Mucosa of stomach (tissue), 1 donor: ENCODE results near the gene TSC2.

Source experiments
- H3K27me3 ChIP-seq: one replicate; pipeline ENCODE4 v1.7.0; 2013; ENCODE audit warnings: mild to moderate bottlenecking, low read length; ENCODE audit not compliant: control insufficient read depth, insufficient read depth
- H3K36me3 ChIP-seq: one replicate; pipeline ENCODE4 v1.7.0; 2013; ENCODE audit warnings: low read length; ENCODE audit not compliant: control insufficient read depth, insufficient read depth
- H3K4me1 ChIP-seq: one replicate; pipeline ENCODE4 v1.7.0; 2013; ENCODE audit warnings: mild to moderate bottlenecking, low read length; ENCODE audit not compliant: control insufficient read depth, insufficient read depth
- H3K4me3 ChIP-seq: one replicate; pipeline ENCODE4 v1.7.0; 2013; ENCODE audit warnings: low read length
- H3K9ac ChIP-seq: one replicate; pipeline ENCODE4 v1.7.0; 2013; ENCODE audit warnings: mild to moderate bottlenecking, low read length, moderate library complexity
- H3K9me3 ChIP-seq: one replicate; pipeline ENCODE4 v1.7.0; 2013; ENCODE audit warnings: mild to moderate bottlenecking, low read length, moderate library complexity; ENCODE audit not compliant: control insufficient read depth
- donor health status: Pancreatic carcinoma.

Gene TSC2

GRCh38 chr16:2057438-2057837, 9.7 kb downstream of the TSC2 start:
- Histone ChIP-seq H3K36me3 (no peaks in the 10 kb centered on the region), H3K9ac (no peak overlapping the region), H3K4me3 (no peak overlapping the region), H3K27me3 (no peaks in the 10 kb centered on the region), H3K4me1 (peaks cover 19% of the 10 kb centered on the region), H3K9me3 (no peaks in the 10 kb centered on the region)

- no peaks in the 10 kb centered on the region for H3K27me3 ChIP-seq
- peaks cover 19% of the 10 kb centered on the region for H3K4me1 ChIP-seq
- no peak overlapping the region for H3K4me3 ChIP-seq
- no peaks in the 10 kb centered on the region for H3K9me3 ChIP-seq
- no peaks in the 10 kb centered on the region for H3K36me3 ChIP-seq
- no peak overlapping the region for H3K9ac ChIP-seq
These were observed 10.6 kb downstream of the TSC2 start for GRCh38 chr16:2058420-2058819.

- Histone ChIP-seq H3K9ac (no peak overlapping the region), H3K9me3 (no peaks in the 10 kb centered on the region), H3K4me1 (peaks cover 17% of the 10 kb centered on the region), H3K36me3 (no peaks in the 10 kb centered on the region), H3K27me3 (no peaks in the 10 kb centered on the region), H3K4me3 (no peak overlapping the region)
These were observed 11.1 kb downstream of the TSC2 start for GRCh38 chr16:2058872-2059271.

- peaks cover under 1% of the 10 kb centered on the region for H3K36me3 ChIP-seq
- H3K4me1 ChIP-seq: peaks cover 2% of the 10 kb centered on the region
These were observed 12.6 kb downstream of the TSC2 start for GRCh38 chr16:2060346-2060745.

GRCh38 chr16:2061023-2061422, 13.2 kb downstream of the TSC2 start:
- Histone ChIP-seq H3K4me3 (no peak overlapping the region), H3K9me3 (no peaks in the 10 kb centered on the region), H3K36me3 (peaks cover 7% of the 10 kb centered on the region)

More at GRCh38 chr16:2060346-2060745, 12.6 kb downstream of the TSC2 start:
- Histone ChIP-seq H3K9me3 (no peaks in the 10 kb centered on the region), H3K27me3 (no peaks in the 10 kb centered on the region), H3K9ac (no peak overlapping the region), H3K4me3 (no peak overlapping the region)

GRCh38 chr16:2061526-2061925, 13.7 kb downstream of the TSC2 start:
- Histone ChIP-seq H3K36me3 (peaks cover 11% of the 10 kb centered on the region), H3K9ac (no peak overlapping the region), H3K4me3 (no peak overlapping the region)

More at GRCh38 chr16:2061023-2061422, 13.2 kb downstream of the TSC2 start:
- no peak overlapping the region for H3K9ac ChIP-seq
- no peaks in the 10 kb centered on the region for H3K27me3 ChIP-seq
- no peaks in the 10 kb centered on the region for H3K4me1 ChIP-seq

GRCh38 chr16:2062801-2063200, 15.0 kb downstream of the TSC2 start:
- H3K36me3 ChIP-seq: peaks cover 11% of the 10 kb centered on the region
- no peaks in the 10 kb centered on the region for H3K27me3 ChIP-seq
- no peaks in the 10 kb centered on the region for H3K4me1 ChIP-seq

More at GRCh38 chr16:2061526-2061925, 13.7 kb downstream of the TSC2 start:
- no peaks in the 10 kb centered on the region for H3K9me3 ChIP-seq
- no peaks in the 10 kb centered on the region for H3K27me3 ChIP-seq
- no peaks in the 10 kb centered on the region for H3K4me1 ChIP-seq

GRCh38 chr16:2063861-2064260, 16.1 kb downstream of the TSC2 start:
- Histone ChIP-seq H3K36me3 (peaks cover 11% of the 10 kb centered on the region), H3K4me3 (no peak overlapping the region), H3K9me3 (no peaks in the 10 kb centered on the region), H3K9ac (no peak overlapping the region), H3K27me3 (no peaks in the 10 kb centered on the region), H3K4me1 (no peaks in the 10 kb centered on the region)

More at GRCh38 chr16:2062801-2063200, 15.0 kb downstream of the TSC2 start:
- H3K4me3 ChIP-seq: no peak overlapping the region
- no peaks in the 10 kb centered on the region for H3K9me3 ChIP-seq
- no peak overlapping the region for H3K9ac ChIP-seq

- peaks cover 11% of the 10 kb centered on the region for H3K36me3 ChIP-seq
- H3K4me3 ChIP-seq: no peak overlapping the region
- no peak overlapping the region for H3K9ac ChIP-seq
- H3K27me3 ChIP-seq: no peaks in the 10 kb centered on the region
- no peaks in the 10 kb centered on the region for H3K4me1 ChIP-seq
- H3K9me3 ChIP-seq: no peaks in the 10 kb centered on the region
These were observed 16.7 kb downstream of the TSC2 start for GRCh38 chr16:2064368-2064945.

- no peaks in the 10 kb centered on the region for H3K27me3 ChIP-seq
- no peak overlapping the region for H3K9ac ChIP-seq
- no peak overlapping the region for H3K4me3 ChIP-seq
- no peaks in the 10 kb centered on the region for H3K4me1 ChIP-seq
- H3K9me3 ChIP-seq: no peaks in the 10 kb centered on the region
- peaks cover 11% of the 10 kb centered on the region for H3K36me3 ChIP-seq
These were observed 18.4 kb downstream of the TSC2 start for GRCh38 chr16:2066139-2066538.

- H3K9me3 ChIP-seq: no peaks in the 10 kb centered on the region
- H3K36me3 ChIP-seq: peaks cover 14% of the 10 kb centered on the region
These were observed 23.0 kb downstream of the TSC2 start for GRCh38 chr16:2070576-2071453.

GRCh38 chr16:2071454-2072202, 23.8 kb downstream of the TSC2 start:
- H3K9me3 ChIP-seq: no peaks in the 10 kb centered on the region
- H3K36me3 ChIP-seq: peaks cover 11% of the 10 kb centered on the region
- no peak overlapping the region for H3K9ac ChIP-seq
- no peaks in the 10 kb centered on the region for H3K27me3 ChIP-seq
- no peak overlapping the region for H3K4me3 ChIP-seq
- no peaks in the 10 kb centered on the region for H3K4me1 ChIP-seq

More at GRCh38 chr16:2070576-2071453, 23.0 kb downstream of the TSC2 start:
- no peak overlapping the region for H3K9ac ChIP-seq
- no peaks in the 10 kb centered on the region for H3K4me1 ChIP-seq
- H3K4me3 ChIP-seq: no peak overlapping the region
- no peaks in the 10 kb centered on the region for H3K27me3 ChIP-seq
